GM19023 (cell line): ENCODE data around the gene CFAP97.

Source experiments
- ATAC-seq: cut with Tn5 transposase; IDR thresholded peaks from one replicate; pipeline ENCODE4 v1.9.1; 2021; ENCODE audit warnings: mild to moderate bottlenecking, moderate library complexity; ENCODE audit not compliant: unreplicated experiment

The CFAP97 gene

GRCh38 chr4:185110375-185110823, 93.4 kb downstream of the CFAP97 start:
- ATAC-seq: no peak

DNA sequence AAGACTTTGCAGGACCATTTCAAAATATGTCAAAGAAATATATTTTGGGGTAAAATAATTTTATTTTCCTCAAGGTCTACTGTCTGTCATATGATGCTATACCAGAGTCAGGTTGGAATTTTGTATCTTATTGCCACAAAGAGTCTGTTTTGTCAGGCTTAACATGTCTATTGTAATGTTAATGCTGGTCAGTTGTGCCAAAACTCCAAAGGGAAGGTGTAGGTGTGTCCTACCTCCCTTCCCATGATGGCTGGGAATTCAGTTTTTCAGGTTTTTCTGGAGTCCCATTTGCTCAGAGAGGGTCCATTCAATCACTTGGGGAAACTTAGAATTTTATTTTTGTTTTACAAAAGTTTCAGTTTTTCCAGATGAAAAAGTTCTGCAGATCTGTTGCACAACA, 94.1 kb downstream of the CFAP97 start:
- no peak for ATAC-seq
